Effector memory CD8-positive, alpha-beta T cell (primary cell): ENCODE measurements around the gene GLIPR1L2.
"Not testable (repeated sequence)": the region's sequence is repeated elsewhere in the genome, so short reads cannot be mapped to it uniquely, and the experiment has no call there.

Source experiments
- ATAC-seq: fragments of 150-1000 bp; cut with Tn5 transposase; replicated peaks from 2 replicates; pipeline ENCODE4 v1.10.0; 2021; ENCODE audit warnings: mild to moderate bottlenecking, moderate library complexity
- DNase-seq, 3 experiments: peaks; one replicate each; pipeline ENCODE4 v3.0.0; 2021
- H3K27ac Mint-ChIP-seq, 2 donors: one replicate each; pipeline ENCODE4 v1.8.0; 2022; ENCODE audit warnings: mild to moderate bottlenecking in 2 of 2, mixed read lengths in 2 of 2, moderate library complexity in 2 of 2
- H3K27me3 Mint-ChIP-seq, 2 donors: one replicate each; pipeline ENCODE4 v1.8.0; 2022; ENCODE audit warnings: mixed read lengths in 2 of 2
- H3K36me3 Mint-ChIP-seq: one replicate; pipeline ENCODE4 v1.8.0; 2022; ENCODE audit warnings: mild to moderate bottlenecking, moderate library complexity, mixed read lengths; ENCODE audit not compliant: insufficient read depth
- H3K4me1 Mint-ChIP-seq, 2 donors: one replicate each; pipeline ENCODE4 v1.8.0; 2022; ENCODE audit warnings: low read depth in 2 of 2, mixed read lengths in 2 of 2
- H3K4me3 Mint-ChIP-seq, 2 donors: one replicate each; pipeline ENCODE4 v1.8.0; 2022; ENCODE audit warnings: mild to moderate bottlenecking in 2 of 2, mixed read lengths in 2 of 2, moderate library complexity in 2 of 2
- H3K9me3 Mint-ChIP-seq, 2 donors: one replicate each; pipeline ENCODE4 v1.8.0; 2022; ENCODE audit warnings: mixed read lengths in 2 of 2

The GLIPR1L2 gene

DNA sequence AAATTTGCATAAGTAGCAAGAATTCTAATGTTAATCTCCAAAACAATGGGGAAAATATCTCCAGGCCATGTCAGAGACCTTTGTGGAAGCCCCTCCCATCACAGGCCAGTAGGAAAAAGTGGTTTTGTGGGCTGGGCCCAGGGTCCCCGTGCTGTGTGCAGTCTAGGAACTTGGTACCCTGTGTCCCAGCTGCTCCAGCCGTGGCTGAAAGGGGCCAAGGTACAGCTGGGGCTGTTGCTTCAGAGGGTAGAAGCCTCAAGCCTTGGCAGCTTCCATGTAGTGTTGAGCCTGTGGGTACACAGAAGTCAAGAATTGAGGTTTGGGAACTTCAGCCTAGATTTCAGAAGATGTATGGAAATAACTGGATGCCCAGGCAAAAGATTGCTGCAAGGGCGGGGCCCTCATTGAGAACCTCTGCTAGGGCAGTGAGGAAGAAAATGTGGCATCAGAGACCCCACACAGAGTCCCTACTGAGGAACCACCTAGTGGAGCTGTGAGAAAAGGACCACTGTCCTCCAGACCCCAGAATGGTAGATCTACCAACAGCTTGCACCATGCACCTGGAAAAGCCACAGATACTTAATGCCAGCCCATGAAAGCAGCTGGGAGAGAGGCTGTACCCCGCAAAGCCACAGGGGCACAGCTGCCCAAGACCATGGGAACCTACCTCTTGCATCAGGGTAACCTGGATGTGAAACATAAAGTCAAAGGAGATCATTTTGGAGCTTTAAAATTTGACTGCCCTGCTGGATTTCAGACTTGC, 51.0 kb downstream of the GLIPR1L2 start:
- not testable (repeated sequence) for H3K9me3 Mint-ChIP-seq, H3K4me3 Mint-ChIP-seq, H3K4me1 Mint-ChIP-seq, H3K36me3 Mint-ChIP-seq, ATAC-seq, H3K27ac Mint-ChIP-seq, DNase-seq
- H3K27me3 Mint-ChIP-seq, result peaks cover 8 to 29% of the 10 kb centered on the region in 2 donors

DNA sequence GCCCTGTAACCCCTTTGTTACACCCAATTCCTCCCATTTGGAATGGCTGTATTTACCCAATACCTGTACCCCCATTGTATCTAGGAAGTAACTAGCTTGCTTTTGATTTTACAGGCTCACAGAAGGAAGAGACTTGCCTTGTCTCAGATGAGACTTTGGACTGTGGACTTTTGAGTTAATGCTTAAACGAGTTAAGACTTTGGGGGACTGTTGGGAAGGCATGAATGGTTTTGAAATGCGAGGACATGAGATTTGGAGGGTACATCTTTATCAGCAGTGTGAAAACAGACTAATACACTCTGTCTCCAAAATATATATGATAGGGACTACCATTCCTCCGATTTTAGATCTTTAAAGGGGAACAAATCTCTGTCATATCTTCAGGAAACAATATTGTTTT, 51.6 kb downstream of the GLIPR1L2 start:
- not testable (repeated sequence) for H3K27ac Mint-ChIP-seq, H3K36me3 Mint-ChIP-seq, H3K9me3 Mint-ChIP-seq, DNase-seq, ATAC-seq, H3K4me3 Mint-ChIP-seq, H3K4me1 Mint-ChIP-seq
- peaks cover 8 to 29% of the 10 kb centered on the region in 2 donors for H3K27me3 Mint-ChIP-seq

DNA sequence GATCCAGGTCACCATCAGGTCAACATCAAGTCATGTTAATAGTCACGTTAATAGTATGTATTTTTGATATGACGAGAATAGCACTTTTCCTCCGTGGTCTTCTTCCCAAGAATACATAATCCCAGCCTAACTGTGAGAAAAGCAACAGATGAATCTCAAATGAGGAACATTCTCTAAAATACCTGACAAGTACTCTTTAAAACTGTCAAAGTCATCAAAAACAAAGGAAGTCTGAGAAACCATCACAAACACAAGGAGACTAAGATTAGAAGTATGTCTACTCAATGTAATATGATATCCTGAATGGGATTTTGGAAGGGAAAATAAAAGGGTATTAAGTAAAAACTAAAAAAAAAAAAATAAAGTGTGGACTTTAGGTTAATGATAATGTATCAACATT, 52.8 kb downstream of the GLIPR1L2 start:
- Mint-ChIP-seq H3K4me1 (no peaks in the 10 kb centered on the region), H3K9me3 (no peaks in the 10 kb centered on the region), H3K27me3 (peaks cover 8 to 29% of the 10 kb centered on the region in 2 donors), H3K27ac (no peak overlapping the region), H3K36me3 (no peaks in the 10 kb centered on the region), H3K4me3 (no peak overlapping the region)
- DNase-seq (no peak), ATAC-seq (no peak)

DNA sequence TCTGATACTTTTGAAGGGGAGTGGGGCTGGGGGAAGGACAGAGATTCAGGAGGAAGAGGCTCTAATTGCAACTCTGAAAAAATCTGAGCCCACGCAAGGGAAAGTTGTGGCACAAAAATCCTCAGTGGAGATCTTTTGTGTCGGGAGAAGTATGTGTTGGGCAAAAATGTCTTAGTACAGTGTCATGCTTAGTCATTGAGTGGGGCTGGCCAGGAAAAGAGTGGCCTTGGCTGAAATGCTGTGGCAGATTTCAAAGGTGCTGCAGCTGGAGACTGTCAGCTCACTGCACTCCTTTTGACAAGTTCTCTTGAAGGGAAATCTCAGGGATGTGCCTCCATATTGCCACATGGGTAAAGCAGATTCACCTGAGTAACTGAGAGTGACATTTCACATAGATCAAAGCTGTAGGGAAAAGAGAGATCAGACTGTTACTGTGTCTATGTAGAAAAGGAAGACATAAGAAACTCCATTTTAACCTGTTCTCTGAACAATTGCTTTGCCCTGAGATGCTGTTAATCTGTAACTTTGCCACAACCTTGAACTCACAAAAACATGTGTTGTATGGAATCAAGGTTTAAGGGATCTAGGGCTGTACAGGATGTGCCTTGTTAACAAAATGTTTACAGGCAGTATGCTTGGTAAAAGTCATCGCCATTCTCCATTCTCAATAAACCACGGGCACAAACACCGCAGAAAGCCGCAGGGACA, 53.7 kb downstream of the GLIPR1L2 start:
- no peak for ATAC-seq
- H3K27me3 Mint-ChIP-seq, result peaks cover 8 to 29% of the 10 kb centered on the region in 2 donors
- H3K9me3 Mint-ChIP-seq, result no peaks in the 10 kb centered on the region
- no peaks in the 10 kb centered on the region for H3K4me1 Mint-ChIP-seq
- H3K4me3 Mint-ChIP-seq, result no peak overlapping the region
- no peak for DNase-seq
- no peaks in the 10 kb centered on the region for H3K36me3 Mint-ChIP-seq
- no peak overlapping the region for H3K27ac Mint-ChIP-seq

DNA sequence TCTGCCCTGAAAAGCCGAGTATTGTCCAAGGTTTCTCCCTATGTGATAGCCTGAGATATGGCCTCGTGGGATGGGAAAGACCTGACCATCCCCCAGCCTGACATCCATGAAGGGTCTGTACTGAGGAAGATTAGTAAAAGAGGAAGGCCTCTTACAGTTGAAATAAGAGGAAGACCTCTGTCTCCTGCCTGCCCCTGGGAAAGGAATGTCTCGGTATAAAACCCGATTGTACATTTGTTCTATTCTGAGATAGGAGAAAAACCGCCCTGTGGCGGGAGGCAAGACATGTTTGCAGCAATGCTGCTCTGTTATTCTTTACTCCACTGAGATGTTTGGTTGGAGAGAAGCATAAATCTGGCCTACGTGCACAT, 54.2 kb downstream of the GLIPR1L2 start:
- H3K27ac Mint-ChIP-seq, H3K4me1 Mint-ChIP-seq, H3K9me3 Mint-ChIP-seq, ATAC-seq, H3K4me3 Mint-ChIP-seq, H3K36me3 Mint-ChIP-seq, DNase-seq: not testable (repeated sequence)
- H3K27me3 Mint-ChIP-seq, result peaks cover 8 to 29% of the 10 kb centered on the region in 2 donors

DNA sequence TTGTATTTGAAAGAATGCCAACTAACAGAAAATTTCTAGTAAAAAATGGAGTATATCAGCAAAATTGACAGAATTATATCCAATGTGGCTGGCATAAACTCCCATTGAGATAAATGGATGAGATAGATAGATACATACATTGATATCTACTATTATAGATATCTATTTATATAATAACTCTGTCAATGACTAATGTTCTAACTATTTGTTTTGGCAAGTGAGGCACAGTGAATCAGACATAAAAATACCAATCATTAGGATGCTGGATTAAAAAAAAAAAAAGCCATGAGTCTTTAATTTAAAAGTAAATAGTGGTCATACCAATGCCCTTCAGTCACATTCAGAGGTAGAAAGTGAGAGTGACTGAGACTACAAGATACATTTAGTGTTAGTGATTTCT, 56.0 kb downstream of the GLIPR1L2 start:
- Mint-ChIP-seq H3K27ac (no peak overlapping the region), H3K36me3 (no peaks in the 10 kb centered on the region)
- ATAC-seq, result no peak

DNA sequence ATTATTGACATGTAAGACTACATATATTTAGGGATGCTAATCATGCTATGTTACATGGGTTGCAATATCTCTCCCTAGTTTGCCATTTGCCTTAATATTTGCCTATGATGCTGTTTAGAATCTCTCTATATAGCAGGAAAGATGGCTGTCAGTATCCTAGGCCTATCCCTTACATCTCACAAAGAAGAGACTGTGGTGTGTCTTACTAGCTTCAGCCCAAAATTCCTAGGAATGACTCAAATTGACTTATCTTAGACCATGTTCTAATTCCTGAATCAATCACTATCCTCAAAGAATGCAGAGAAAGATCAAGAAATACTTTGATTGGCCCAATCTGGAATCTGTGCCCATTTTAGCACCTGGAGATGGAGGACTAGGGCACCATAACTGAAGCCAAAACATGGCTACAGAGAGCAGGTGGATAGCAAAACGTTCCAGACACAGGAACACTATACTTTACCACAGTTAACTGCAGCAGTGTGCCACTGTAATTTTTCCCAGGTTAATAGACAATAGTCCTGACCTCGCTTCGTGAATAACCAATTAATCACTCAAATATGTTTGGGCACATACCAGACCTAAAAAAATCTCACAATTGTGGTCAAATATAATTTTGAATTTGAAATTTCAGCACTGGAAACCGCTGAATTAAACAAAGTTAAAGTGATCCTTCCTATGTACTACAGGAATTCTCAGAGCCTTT, 57.0 kb downstream of the GLIPR1L2 start:
- DNase-seq (no peak), ATAC-seq (no peak)
- Mint-ChIP-seq H3K27ac (no peak overlapping the region), H3K4me3 (no peak overlapping the region), H3K36me3 (no peaks in the 10 kb centered on the region), H3K9me3 (no peaks in the 10 kb centered on the region), H3K27me3 (peaks cover 0 to 7% of the 10 kb centered on the region in 2 donors), H3K4me1 (no peaks in the 10 kb centered on the region)

More for the DNA sequence above, 56.0 kb downstream of the GLIPR1L2 start:
- Mint-ChIP-seq H3K4me3 (no peak overlapping the region), H3K27me3 (peaks cover 0 to 16% of the 10 kb centered on the region in 2 donors), H3K9me3 (no peaks in the 10 kb centered on the region), H3K4me1 (no peaks in the 10 kb centered on the region)
- no peak for DNase-seq

DNA sequence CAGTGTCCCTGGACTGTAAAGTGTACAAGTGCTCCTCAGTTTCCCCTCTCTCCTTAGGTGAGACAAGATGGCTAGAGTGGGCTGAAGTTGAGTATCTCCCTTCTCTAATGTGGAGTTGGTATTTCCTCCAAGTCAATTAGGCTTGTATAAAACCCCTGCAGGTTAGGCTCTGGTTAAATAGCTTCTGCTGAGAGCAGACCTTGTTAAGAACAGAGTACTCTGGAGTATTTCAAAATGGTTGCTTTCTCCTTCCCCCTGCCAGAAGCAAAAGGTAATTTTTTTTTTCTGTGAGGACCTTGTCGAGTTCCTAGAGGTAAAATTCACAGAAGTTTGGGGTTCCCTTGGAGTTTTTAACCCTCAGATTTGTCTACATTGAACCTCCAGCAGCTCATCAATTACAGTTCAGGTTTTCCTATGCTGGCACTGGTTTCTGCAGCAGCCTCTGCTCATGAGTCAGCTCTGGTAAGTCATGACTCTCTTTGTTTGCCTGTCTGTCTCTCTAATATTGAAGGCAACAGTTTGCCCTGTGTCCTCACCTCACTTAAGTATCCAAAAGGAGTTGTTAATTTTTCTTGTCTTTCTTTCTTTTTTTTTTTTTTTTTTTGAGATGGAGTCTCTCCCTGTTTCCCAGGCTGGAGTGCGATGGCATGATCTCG, 61.9 kb downstream of the GLIPR1L2 start:
- ATAC-seq, result no peak
- Mint-ChIP-seq H3K4me3 (no peak overlapping the region), H3K4me1 (peaks cover 20 to 23% of the 10 kb centered on the region in 2 donors), H3K36me3 (peaks cover 3% of the 10 kb centered on the region), H3K27me3 (no peaks in the 10 kb centered on the region), H3K27ac (no peak overlapping the region), H3K9me3 (peaks cover 2 to 3% of the 10 kb centered on the region in 2 donors)
- no peak for DNase-seq

DNA sequence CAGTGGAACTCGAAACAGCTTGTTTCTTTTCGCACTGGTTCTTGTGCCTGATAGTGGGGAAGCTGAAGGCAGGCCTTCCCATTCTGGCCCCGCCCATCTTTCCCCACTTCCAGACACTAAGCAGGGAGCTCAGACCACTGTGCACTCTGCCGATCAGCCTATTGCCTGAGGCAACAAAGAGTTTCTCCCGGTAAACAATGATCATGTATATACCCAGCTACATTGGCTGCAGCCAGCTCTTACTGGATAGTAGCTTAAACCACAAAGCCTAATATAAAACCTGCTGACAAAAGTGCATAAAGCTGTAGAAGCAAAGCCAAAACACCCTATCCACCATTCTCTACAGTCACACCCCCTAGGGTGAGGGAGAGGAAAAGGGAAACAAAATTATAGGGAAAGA, 65.0 kb downstream of the GLIPR1L2 start:
- Mint-ChIP-seq H3K4me3 (peak overlapping the region in 1 of 2 donors; percentile 9), H3K9me3 (peaks cover 2 to 5% of the 10 kb centered on the region in 2 donors), H3K36me3 (peaks cover 3% of the 10 kb centered on the region), H3K27me3 (no peaks in the 10 kb centered on the region), H3K27ac (peak overlapping the region in 1 of 2 donors; percentile 51), H3K4me1 (peaks cover 41 to 49% of the 10 kb centered on the region in 2 donors)
- no peak for DNase-seq
- no peak for ATAC-seq

DNA sequence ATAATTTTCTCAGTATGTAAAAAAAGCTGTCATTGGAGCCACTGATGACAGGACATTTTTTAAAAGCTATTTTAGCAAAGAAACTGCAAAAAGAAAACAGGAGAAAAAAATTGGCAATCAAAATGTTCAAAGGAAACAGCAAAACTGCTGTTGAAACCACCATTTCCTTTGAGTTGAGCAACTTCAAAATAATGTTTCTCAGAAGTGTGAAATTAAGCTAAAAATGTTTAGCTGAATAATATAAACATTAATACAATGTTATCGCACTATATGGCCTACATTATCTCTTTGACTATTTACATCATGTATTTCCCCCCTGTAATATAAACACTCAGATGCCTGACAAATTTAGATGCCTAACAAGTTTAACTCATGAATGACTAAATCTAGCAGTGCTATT, 66.3 kb downstream of the GLIPR1L2 start:
- H3K9me3 Mint-ChIP-seq, result peaks cover 2 to 5% of the 10 kb centered on the region in 2 donors
- no peak for DNase-seq
- H3K27ac Mint-ChIP-seq, result peak overlapping the region; percentile 7 to 70
- peak overlapping the region; percentile 56 to 76 for H3K4me3 Mint-ChIP-seq
- H3K36me3 Mint-ChIP-seq, result peaks cover 3% of the 10 kb centered on the region
- peaks cover 41 to 50% of the 10 kb centered on the region in 2 donors for H3K4me1 Mint-ChIP-seq
- ATAC-seq, result peak; percentile 91
- no peaks in the 10 kb centered on the region for H3K27me3 Mint-ChIP-seq

DNA sequence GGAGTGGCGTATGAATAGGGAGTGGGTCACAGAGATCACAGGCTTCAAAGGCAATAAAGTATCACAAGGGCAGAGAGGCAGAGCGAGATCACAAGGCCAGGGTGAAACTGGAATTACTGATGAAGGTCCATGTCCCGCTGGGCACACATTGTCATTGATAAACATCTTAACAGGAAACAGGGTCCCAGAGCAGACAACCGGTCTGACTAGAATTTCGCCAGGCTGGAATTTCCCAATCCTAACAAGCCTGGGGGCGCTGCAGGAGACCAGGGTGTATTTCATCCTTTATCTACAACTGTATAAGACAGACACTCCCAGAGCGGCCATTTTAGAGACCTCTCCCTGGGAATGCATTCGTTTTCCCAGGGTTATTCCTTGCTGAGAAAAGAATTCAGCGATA, 67.0 kb downstream of the GLIPR1L2 start:
- H3K36me3 Mint-ChIP-seq, H3K27me3 Mint-ChIP-seq, H3K9me3 Mint-ChIP-seq, ATAC-seq, DNase-seq: not testable (repeated sequence)
- Mint-ChIP-seq H3K4me1 (peaks cover 41 to 50% of the 10 kb centered on the region in 2 donors), H3K4me3 (peak overlapping the region; percentile 56 to 76), H3K27ac (peak overlapping the region; percentile 7 to 70)

DNA sequence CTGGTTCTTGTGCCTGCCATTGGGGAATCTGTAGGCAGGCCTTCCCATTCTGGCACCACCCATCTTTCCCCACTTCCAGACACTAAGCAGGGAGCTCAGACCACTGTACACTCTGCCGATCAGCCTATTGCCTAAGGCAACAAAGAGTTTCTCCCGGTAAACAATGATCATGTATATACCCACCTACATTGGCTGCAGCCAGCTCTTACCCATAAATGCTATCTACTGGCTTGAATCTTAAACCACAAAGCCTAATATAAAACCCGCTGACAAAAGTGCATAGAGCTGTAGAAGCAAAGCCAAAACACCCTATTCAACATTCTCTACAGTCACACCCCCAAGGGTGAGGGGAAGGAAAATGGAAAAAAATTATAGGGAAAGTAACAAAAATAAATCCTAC, 68.9 kb downstream of the GLIPR1L2 start:
- H3K4me1 Mint-ChIP-seq, result peaks cover 41 to 50% of the 10 kb centered on the region in 2 donors

DNA sequence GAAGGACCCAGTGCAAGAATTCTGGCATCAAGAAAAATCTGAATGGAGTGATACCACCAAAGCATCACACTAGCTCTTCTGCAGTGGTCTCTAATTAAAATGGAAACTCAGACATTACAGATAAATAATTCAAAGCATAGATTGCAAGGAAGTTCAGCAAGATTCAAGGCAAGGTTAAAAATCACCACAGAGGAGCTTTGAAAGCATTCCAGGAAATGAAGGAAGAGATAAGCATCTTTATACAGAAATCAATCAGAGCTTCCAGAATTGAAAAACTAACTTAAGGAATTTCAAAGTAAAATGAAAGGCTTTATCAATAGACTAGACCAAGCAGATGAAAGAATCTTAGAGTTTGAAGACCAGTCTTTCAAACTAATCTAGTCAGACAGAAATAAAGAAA, 69.3 kb downstream of the GLIPR1L2 start:
- DNase-seq (no peak), ATAC-seq (no peak)
- Mint-ChIP-seq H3K36me3 (peaks cover 3% of the 10 kb centered on the region), H3K9me3 (peaks cover 2 to 5% of the 10 kb centered on the region in 2 donors), H3K4me3 (peak overlapping the region; percentile 57 to 58), H3K27ac (peak overlapping the region; percentile 66 to 89), H3K4me1 (peaks cover 41 to 45% of the 10 kb centered on the region in 2 donors), H3K27me3 (no peaks in the 10 kb centered on the region)

More for the DNA sequence above, 68.9 kb downstream of the GLIPR1L2 start:
- Mint-ChIP-seq H3K4me3 (peak overlapping the region; percentile 57 to 58), H3K27me3 (no peaks in the 10 kb centered on the region), H3K36me3 (peaks cover 3% of the 10 kb centered on the region), H3K27ac (peak overlapping the region; percentile 66 to 89), H3K9me3 (peaks cover 2 to 5% of the 10 kb centered on the region in 2 donors)
- ATAC-seq (peak; percentile 19), DNase-seq (no peak)
